ENCODE data around the gene MAP1S. TPM values are rescaled to one million over a fixed set of nuclear protein-coding genes. Genes with fewer than 3 reads are reported as not detected.
A peak's percentile ranks its signal among the peaks of the same experiment; 100 is the strongest.

Gene MAP1S
- total RNA-seq, 1 donor from 2014 or later = 30.2 TPM

DNA sequence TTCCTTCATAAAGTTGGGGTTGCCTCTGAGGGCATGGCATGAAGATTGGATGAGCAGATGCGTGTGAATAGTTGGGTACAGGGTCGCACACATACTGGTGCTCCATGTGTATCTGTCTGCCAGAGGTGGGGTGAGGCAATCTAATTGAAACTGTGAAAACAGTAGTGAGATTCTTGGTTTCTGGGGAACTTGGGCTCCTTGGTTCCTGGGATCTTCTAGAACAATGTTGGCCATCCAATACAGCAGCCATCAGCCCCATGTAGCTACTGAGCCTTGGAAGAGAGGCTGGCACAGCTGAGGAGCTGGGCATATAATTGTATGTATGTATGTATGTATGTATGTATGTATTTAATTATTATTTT is 32.6 kb downstream of the MAP1S start:
- H3K27ac ChIP-seq = peak overlapping the region; percentile 36
- peaks cover 4% of the 10 kb centered on the region for H3K4me1 ChIP-seq
- H3K9me3 ChIP-seq = no peaks in the 10 kb centered on the region
- TF ChIP-seq, protein P1, sequence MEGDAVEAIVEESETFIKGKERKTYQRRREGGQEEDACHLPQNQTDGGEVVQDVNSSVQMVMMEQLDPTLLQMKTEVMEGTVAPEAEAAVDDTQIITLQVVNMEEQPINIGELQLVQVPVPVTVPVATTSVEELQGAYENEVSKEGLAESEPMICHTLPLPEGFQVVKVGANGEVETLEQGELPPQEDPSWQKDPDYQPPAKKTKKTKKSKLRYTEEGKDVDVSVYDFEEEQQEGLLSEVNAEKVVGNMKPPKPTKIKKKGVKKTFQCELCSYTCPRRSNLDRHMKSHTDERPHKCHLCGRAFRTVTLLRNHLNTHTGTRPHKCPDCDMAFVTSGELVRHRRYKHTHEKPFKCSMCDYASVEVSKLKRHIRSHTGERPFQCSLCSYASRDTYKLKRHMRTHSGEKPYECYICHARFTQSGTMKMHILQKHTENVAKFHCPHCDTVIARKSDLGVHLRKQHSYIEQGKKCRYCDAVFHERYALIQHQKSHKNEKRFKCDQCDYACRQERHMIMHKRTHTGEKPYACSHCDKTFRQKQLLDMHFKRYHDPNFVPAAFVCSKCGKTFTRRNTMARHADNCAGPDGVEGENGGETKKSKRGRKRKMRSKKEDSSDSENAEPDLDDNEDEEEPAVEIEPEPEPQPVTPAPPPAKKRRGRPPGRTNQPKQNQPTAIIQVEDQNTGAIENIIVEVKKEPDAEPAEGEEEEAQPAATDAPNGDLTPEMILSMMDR (IDR thresholded peaks at IDR 0.05) = no peak
- TF ChIP-seq POLR2AphosphoS5 (IDR thresholded peaks at IDR 0.05; ENCODE audit: insufficient read depth in 1 of 2, low read depth in 1 of 2) (no peak), POLR2A (IDR thresholded peaks at IDR 0.05) (no peak)
- DNase-seq (ENCODE audit: extremely low spot score in 2 of 2) = no peak
- H3K27me3 ChIP-seq = no peaks in the 10 kb centered on the region
- peak overlapping the region in 1 of 2 donors; percentile 13 for H3K4me3 ChIP-seq
- H3K36me3 ChIP-seq = no peaks in the 10 kb centered on the region
- intact Hi-C loops (cut with DNase I) = no loop called here

DNA sequence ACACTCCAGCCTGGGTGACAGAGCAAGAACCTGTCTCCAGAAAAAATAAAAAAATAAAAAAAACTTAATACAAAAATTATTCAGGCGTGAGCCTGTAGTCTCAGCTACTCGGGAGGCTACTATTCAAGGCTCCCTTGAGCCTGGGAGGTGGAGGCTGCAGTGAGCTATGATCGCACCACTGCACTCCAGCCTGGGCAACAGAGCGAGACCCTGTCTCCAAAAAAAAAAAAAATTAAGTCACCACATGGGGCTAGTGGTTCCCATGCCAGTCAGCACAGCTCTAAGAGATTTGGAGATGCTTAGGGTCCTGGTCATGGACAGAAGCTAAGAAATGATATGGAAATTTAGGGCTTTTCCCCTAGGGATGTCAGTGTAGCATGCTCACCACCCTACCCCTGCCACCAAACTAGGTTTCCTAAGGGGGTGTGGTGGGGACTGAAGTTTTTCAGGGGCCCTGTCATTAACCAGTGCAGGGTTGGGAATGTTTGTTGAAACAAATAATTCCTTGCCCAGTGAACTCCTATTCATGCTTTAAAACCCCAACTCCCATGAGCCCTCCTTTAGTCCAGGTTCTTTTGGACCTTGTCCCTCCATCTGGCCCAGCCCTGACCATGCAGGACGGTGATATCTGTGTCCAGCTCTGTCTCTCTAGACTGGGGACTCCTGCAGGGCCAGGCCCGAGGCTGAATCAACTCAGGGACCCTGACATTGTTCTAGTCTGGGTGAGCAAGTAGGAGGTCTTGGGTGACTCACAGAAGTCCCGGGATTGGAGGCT is 33.8 kb downstream of the MAP1S start:
- no peaks in the 10 kb centered on the region for H3K27me3 ChIP-seq
- DNase-seq (ENCODE audit: extremely low spot score in 2 of 2) = no peak
- no peak overlapping the region for H3K4me3 ChIP-seq
- H3K27ac ChIP-seq = no peak overlapping the region
- TF ChIP-seq POLR2A (IDR thresholded peaks at IDR 0.05) = no peak
- TF ChIP-seq, protein P1 (IDR thresholded peaks at IDR 0.05) = no peak
- TF ChIP-seq POLR2AphosphoS5 (IDR thresholded peaks at IDR 0.05; ENCODE audit: insufficient read depth in 1 of 2, low read depth in 1 of 2) = no peak
- intact Hi-C loops (cut with DNase I) = no loop called here
- H3K36me3 ChIP-seq = no peaks in the 10 kb centered on the region
- no peaks in the 10 kb centered on the region for H3K9me3 ChIP-seq
- H3K4me1 ChIP-seq = peaks cover 7% of the 10 kb centered on the region

DNA sequence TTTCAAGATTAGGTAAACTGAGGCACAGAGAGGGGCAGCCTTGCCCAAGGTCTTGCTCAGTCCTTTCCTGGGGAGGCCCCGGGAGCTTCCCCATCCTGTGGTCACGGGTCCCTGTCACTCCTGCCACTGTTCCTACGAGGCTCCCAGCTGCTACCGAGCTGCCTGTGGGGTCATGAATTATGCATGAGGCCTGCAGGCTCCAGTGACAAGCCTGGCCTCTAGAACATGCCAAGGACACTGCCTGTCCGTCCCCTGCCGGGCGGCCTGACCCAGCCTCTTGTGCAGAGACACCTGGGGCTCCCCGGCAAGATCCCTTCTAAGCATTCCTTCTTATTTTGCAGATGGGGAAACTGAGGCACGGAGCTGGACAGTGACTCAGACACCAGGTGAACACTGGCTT is 34.7 kb downstream of the MAP1S start:
- Histone ChIP-seq H3K4me3 (no peak overlapping the region), H3K36me3 (no peaks in the 10 kb centered on the region), H3K27ac (no peak overlapping the region), H3K27me3 (no peaks in the 10 kb centered on the region), H3K9me3 (no peaks in the 10 kb centered on the region), H3K4me1 (peaks cover 7% of the 10 kb centered on the region)
- intact Hi-C loops (cut with DNase I) = no loop called here
- TF ChIP-seq POLR2AphosphoS5 (IDR thresholded peaks at IDR 0.05; ENCODE audit: insufficient read depth in 1 of 2, low read depth in 1 of 2) (no peak), POLR2A (IDR thresholded peaks at IDR 0.05) (no peak)
- TF ChIP-seq, protein P1 (IDR thresholded peaks at IDR 0.05) = no peak
- no peak for DNase-seq (ENCODE audit: extremely low spot score in 2 of 2)

DNA sequence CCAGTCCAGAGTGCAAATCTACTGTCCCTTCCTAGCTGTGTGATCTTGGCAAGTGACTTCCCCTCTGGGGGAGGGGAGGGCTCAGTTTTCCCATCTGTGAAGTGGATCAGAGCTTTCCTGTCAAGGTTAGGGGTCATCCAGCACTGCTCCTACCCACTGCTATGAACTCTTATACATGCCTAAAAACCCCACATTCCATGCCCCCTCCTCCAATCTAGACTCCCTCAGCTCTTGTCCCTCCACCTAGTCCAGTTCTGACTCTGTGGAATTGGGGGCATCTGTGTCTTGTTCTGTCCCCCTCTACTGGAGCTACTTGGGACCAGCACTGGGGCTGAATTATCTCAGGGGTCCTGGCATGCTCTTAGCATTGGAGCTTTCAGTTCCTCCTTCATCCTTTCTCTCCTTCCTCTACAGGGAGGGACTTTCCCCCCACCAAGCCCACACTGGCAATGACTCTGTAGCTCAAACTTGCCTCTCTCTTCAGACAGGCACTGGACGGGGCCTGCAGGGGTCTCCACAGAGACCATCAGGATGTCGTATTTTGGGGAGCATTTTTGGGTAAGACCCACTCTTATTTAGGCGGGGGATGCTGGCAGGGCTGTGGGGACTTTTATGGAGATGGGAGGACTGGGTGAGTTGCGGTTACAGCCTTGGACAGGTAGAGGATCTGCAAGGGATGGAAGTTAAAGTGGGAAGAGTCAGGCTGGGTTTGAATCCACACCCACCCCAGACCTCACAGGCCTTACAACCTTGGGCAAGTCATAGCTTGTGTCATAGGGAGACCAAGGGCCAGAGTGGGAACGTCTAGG is 35.6 kb downstream of the MAP1S start:
- intact Hi-C loops (cut with DNase I) = no loop called here

More for the DNA sequence above, 35.6 kb downstream of the MAP1S start:
- no peak for DNase-seq (ENCODE audit: extremely low spot score in 2 of 2)
- Histone ChIP-seq H3K27me3 (no peaks in the 10 kb centered on the region), H3K36me3 (no peaks in the 10 kb centered on the region), H3K4me3 (no peak overlapping the region), H3K4me1 (peaks cover 7% of the 10 kb centered on the region), H3K9me3 (no peaks in the 10 kb centered on the region), H3K27ac (no peak overlapping the region)
- TF ChIP-seq POLR2A (IDR thresholded peaks at IDR 0.05) = no peak
- no peak for TF ChIP-seq POLR2AphosphoS5 (IDR thresholded peaks at IDR 0.05; ENCODE audit: insufficient read depth in 1 of 2, low read depth in 1 of 2)
- TF ChIP-seq, protein P1 (IDR thresholded peaks at IDR 0.05) = no peak

Measured in vagina (tissue), 2 donors.